Activated T-cell treated with anti-CD3 and anti-CD28 coated beads, Interleukin-2, amount 50 U/mL, for 4 hours (primary cell): Measurements from ENCODE around the gene BAMBI. TPM values are rescaled to one million over a fixed set of nuclear protein-coding genes. Genes with fewer than 3 reads are reported as not detected.
"Not testable (repeated sequence)": the region's sequence is repeated elsewhere in the genome, so short reads cannot be mapped to it uniquely, and the experiment has no call there.

ENCODE experiments used
- ATAC-seq, 2 donors: fragments of 200-7000 bp; cut with Tn5 transposase; one replicate each; pipeline ENCODE4 v1.10.0; 2021
- DNase-seq: peaks from one replicate; pipeline ENCODE4 v3.0.0-alpha.2; 2020
- H3K27me3 Mint-ChIP-seq: one replicate; pipeline ENCODE4 v1.8.0; 2021; ENCODE audit warnings: low read depth, mixed read lengths
- H3K36me3 Mint-ChIP-seq: one replicate; pipeline ENCODE4 v1.8.0; 2022; ENCODE audit warnings: mixed read lengths; ENCODE audit not compliant: insufficient read depth
- H3K4me1 Mint-ChIP-seq: one replicate; pipeline ENCODE4 v1.8.0; 2021; ENCODE audit warnings: low read depth, mixed read lengths
- H3K4me3 Mint-ChIP-seq: one replicate; pipeline ENCODE4 v1.8.0; 2021; ENCODE audit warnings: mild to moderate bottlenecking, moderate library complexity, mixed read lengths
- H3K9me3 Mint-ChIP-seq: one replicate; pipeline ENCODE4 v1.8.0; 2021; ENCODE audit warnings: mixed read lengths
- total RNA-seq, 3 donors: library from RNA; stranded (reverse); gene quantifications; one replicate each; pipeline ENCODE4 v1.2.1, GENCODE V29; 2021

Gene BAMBI
- total RNA-seq, result 1 to 10 TPM; 1.1 to 1.2 (median 1.1) TPM

- H3K4me1 Mint-ChIP-seq, result peaks cover 22% of the 10 kb centered on the region
- ATAC-seq (peak; percentile 98 to 99), DNase-seq (peak; percentile 83)
- no peaks in the 10 kb centered on the region for H3K36me3 Mint-ChIP-seq
- H3K9me3 Mint-ChIP-seq, result no peaks in the 10 kb centered on the region
- H3K27me3 Mint-ChIP-seq, result peaks cover 66% of the 10 kb centered on the region
- H3K4me3 Mint-ChIP-seq, result peak within 1 kb of the TSS; percentile 73
These were observed at the start of gene BAMBI for GRCh38 chr10:28676968-28677887. Gene BAMBI (plus strand): TSS chr10:28677521. CDS start chr10:28677898, 377 bp downstream.

- DNase-seq (peak; percentile 58), ATAC-seq (peak; percentile 78 to 86)
- Mint-ChIP-seq H3K36me3 (no peaks in the 10 kb centered on the region), H3K9me3 (no peaks in the 10 kb centered on the region), H3K4me3 (no peak overlapping the region), H3K27me3 (peaks cover 23% of the 10 kb centered on the region), H3K4me1 (peaks cover 4% of the 10 kb centered on the region)
These were observed 49.0 kb upstream of the BAMBI start for GRCh38 chr10:28628184-28628893.

- Mint-ChIP-seq H3K27me3 (peaks cover 27% of the 10 kb centered on the region), H3K4me1 (peaks cover 4% of the 10 kb centered on the region), H3K4me3 (no peak overlapping the region), H3K9me3 (no peaks in the 10 kb centered on the region), H3K36me3 (no peaks in the 10 kb centered on the region)
- no peak for DNase-seq
- ATAC-seq, result no peak
These were observed 45.3 kb upstream of the BAMBI start for GRCh38 chr10:28631896-28632583.

- no peak for DNase-seq
- Mint-ChIP-seq H3K9me3 (peaks cover 3% of the 10 kb centered on the region), H3K4me1 (peaks cover 4% of the 10 kb centered on the region), H3K27me3 (peaks cover 25% of the 10 kb centered on the region), H3K4me3 (no peak overlapping the region), H3K36me3 (no peaks in the 10 kb centered on the region)
- no peak for ATAC-seq
These were observed 44.8 kb upstream of the BAMBI start for GRCh38 chr10:28632584-28632945.

GRCh38 chr10:28633750-28634149 is 43.6 kb upstream of the BAMBI start:
- Mint-ChIP-seq H3K36me3 (no peaks in the 10 kb centered on the region), H3K4me1 (no peaks in the 10 kb centered on the region), H3K27me3 (peaks cover 24% of the 10 kb centered on the region), H3K4me3 (no peak overlapping the region), H3K9me3 (peaks cover 6% of the 10 kb centered on the region)
- no peak for ATAC-seq
- no peak for DNase-seq

GRCh38 chr10:28637346-28637745 is 40.0 kb upstream of the BAMBI start:
- H3K4me1 Mint-ChIP-seq, result no peaks in the 10 kb centered on the region
- no peaks in the 10 kb centered on the region for H3K36me3 Mint-ChIP-seq

GRCh38 chr10:28638392-28638791 is 38.9 kb upstream of the BAMBI start:
- Mint-ChIP-seq H3K4me3 (no peak overlapping the region), H3K4me1 (no peaks in the 10 kb centered on the region), H3K9me3 (peaks cover 12% of the 10 kb centered on the region), H3K27me3 (peaks cover 13% of the 10 kb centered on the region), H3K36me3 (no peaks in the 10 kb centered on the region)
- ATAC-seq (no peak), DNase-seq (no peak)

More at GRCh38 chr10:28637346-28637745, 40.0 kb upstream of the BAMBI start:
- Mint-ChIP-seq H3K27me3 (peaks cover 18% of the 10 kb centered on the region), H3K4me3 (no peak overlapping the region), H3K9me3 (peaks cover 12% of the 10 kb centered on the region)
- DNase-seq (no peak), ATAC-seq (no peak)

GRCh38 chr10:28640551-28640950 is 36.8 kb upstream of the BAMBI start:
- Mint-ChIP-seq H3K4me1 (no peaks in the 10 kb centered on the region), H3K27me3 (peaks cover 9% of the 10 kb centered on the region), H3K9me3 (peaks cover 12% of the 10 kb centered on the region), H3K4me3 (no peak overlapping the region), H3K36me3 (no peaks in the 10 kb centered on the region)
- ATAC-seq, result no peak
- no peak for DNase-seq

- DNase-seq (no peak), ATAC-seq (no peak)
- Mint-ChIP-seq H3K36me3 (no peaks in the 10 kb centered on the region), H3K4me3 (no peak overlapping the region), H3K9me3 (peaks cover under 1% of the 10 kb centered on the region), H3K27me3 (peaks cover 12% of the 10 kb centered on the region), H3K4me1 (no peaks in the 10 kb centered on the region)
These were observed 32.7 kb upstream of the BAMBI start for GRCh38 chr10:28644647-28645046.

GRCh38 chr10:28652106-28652505 is 25.2 kb upstream of the BAMBI start:
- Mint-ChIP-seq H3K4me1 (no peaks in the 10 kb centered on the region), H3K4me3 (no peak overlapping the region), H3K36me3 (no peaks in the 10 kb centered on the region), H3K27me3 (peaks cover 20% of the 10 kb centered on the region), H3K9me3 (no peaks in the 10 kb centered on the region)
- ATAC-seq, result no peak
- DNase-seq, result no peak

GRCh38 chr10:28652703-28653102 is 24.6 kb upstream of the BAMBI start:
- no peak for ATAC-seq
- no peaks in the 10 kb centered on the region for H3K36me3 Mint-ChIP-seq
- no peak overlapping the region for H3K4me3 Mint-ChIP-seq
- no peaks in the 10 kb centered on the region for H3K9me3 Mint-ChIP-seq
- H3K4me1 Mint-ChIP-seq, result no peaks in the 10 kb centered on the region
- peaks cover 20% of the 10 kb centered on the region for H3K27me3 Mint-ChIP-seq
- no peak for DNase-seq

- ATAC-seq, DNase-seq, H3K9me3 Mint-ChIP-seq, H3K36me3 Mint-ChIP-seq, H3K4me3 Mint-ChIP-seq, H3K4me1 Mint-ChIP-seq: not testable (repeated sequence)
- H3K27me3 Mint-ChIP-seq, result peaks cover 25% of the 10 kb centered on the region
These were observed 18.5 kb upstream of the BAMBI start for GRCh38 chr10:28658824-28659223.

- DNase-seq (no peak), ATAC-seq (no peak)
- Mint-ChIP-seq H3K4me3 (no peak overlapping the region), H3K4me1 (no peaks in the 10 kb centered on the region), H3K9me3 (no peaks in the 10 kb centered on the region), H3K36me3 (no peaks in the 10 kb centered on the region), H3K27me3 (peaks cover 29% of the 10 kb centered on the region)
These were observed 16.3 kb upstream of the BAMBI start for GRCh38 chr10:28661035-28661434.

GRCh38 chr10:28663576-28664368 is 13.5 kb upstream of the BAMBI start:
- peaks cover 4% of the 10 kb centered on the region for H3K4me1 Mint-ChIP-seq
- no peak overlapping the region for H3K4me3 Mint-ChIP-seq
- DNase-seq (peak; percentile 63), ATAC-seq (peak; percentile 83)
- H3K36me3 Mint-ChIP-seq, result no peaks in the 10 kb centered on the region
- H3K27me3 Mint-ChIP-seq, result peaks cover 55% of the 10 kb centered on the region
- no peaks in the 10 kb centered on the region for H3K9me3 Mint-ChIP-seq
